HG03460 (cell line): ENCODE data around the gene SPACA5B.
"Not testable (repeated sequence)": the region's sequence is repeated elsewhere in the genome, so short reads cannot be mapped to it uniquely, and the experiment has no call there.

Source experiments
- ATAC-seq: cut with Tn5 transposase; IDR thresholded peaks from one replicate; pipeline ENCODE4 v1.9.1; 2021; ENCODE audit not compliant: unreplicated experiment

SPACA5B gene

DNA sequence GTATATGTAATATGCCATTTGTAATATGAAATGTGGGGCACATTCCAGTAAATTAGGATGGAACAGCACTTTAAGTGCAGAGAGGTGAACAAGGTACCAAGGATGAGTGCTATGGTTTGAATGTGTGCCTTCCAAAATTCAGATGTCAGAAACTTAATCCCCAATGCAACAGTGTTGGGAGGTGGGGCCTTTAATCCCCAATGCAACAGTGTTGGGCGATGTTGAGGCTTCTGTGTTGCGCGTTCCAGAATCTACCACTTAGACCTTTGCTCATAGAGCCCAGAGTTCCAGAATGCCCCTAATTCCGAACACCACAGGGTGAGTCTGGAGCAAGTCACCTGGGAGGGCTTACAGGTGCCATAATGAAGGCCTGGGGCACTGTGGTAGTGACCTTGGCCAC, at the start of gene SPACA5B:
SPACA5B (plus strand) TSS at position 301 of the 400 bp plus-strand sequence; CDS start at position 363, 62 bp downstream.
- not testable (repeated sequence) for ATAC-seq

DNA sequence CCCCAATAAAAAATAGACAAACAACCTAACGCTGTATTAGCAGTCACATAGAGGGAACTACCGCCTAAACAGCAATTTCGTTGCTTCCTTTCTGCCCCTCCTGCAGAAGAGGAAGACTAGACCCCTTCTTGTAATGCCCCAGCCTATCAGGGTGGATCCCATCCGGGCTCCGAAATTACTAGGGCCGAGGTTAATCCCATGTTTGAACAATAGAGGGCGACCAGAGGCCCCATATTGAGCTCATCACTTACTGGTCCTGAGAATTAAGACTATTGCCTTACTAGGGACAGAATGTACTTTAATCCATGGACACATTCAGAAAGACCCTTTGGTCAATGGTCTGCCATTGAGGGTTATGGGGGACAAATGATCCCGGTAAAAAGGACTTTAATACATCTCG, 47.2 kb upstream of the SPACA5B start:
- no peak for ATAC-seq

DNA sequence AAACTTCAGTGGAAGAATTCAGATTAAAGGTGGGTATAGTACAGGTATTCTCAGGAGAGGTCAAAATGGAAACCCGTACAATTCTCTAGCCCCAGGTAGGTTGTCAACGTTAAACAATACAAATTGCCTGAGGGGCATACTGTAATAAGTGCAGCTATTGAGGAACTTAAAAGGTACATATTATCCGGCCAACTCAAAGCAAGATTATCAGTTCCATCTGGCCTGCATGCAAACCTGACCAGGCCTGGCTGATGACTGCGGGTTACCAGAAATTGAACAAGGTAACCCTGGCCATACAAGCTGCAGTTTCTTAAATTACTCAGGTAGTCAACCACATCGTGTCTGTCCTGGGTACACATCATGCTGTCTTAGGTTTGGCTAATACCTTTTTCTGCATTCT, 46.7 kb upstream of the SPACA5B start:
- no peak for ATAC-seq

DNA sequence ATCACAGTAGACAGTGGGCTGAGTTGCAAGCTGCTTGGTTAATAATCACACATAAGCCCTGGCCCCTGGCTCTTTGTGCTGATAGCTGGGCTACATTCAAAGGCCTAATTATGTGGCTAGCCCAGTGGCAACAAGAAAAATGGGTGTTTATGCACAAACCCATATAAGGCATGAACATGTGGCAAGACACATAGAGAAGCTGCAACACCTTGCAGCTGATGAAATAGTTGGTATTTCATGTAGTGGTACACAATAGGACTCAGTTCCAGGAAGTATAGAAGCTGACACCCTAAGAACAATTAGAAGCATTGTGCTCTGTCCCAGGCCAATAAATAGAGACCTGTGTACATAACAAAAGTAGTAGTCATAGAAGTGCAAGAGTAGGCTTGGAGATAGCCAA, 44.3 kb upstream of the SPACA5B start:
- ATAC-seq = no peak

DNA sequence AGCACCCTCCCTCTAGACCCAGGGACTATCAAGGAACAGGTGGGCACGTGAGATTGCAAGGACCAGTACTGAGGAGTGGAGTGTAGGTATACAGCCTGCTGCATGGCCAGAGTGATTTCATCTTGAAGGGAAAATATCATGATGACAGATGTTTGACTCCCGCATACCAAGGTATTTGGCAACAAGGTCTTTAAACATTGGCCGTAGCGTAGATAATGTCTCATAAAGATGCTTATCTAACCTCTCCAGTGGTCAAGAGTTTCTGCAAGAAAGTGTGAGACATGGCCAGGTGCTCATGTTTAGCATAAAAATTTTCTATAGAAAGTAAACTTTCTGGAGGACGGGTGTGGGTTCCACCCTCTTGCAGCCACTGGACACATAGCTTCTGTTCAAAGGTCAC, 40.3 kb upstream of the SPACA5B start:
- ATAC-seq = no peak

DNA sequence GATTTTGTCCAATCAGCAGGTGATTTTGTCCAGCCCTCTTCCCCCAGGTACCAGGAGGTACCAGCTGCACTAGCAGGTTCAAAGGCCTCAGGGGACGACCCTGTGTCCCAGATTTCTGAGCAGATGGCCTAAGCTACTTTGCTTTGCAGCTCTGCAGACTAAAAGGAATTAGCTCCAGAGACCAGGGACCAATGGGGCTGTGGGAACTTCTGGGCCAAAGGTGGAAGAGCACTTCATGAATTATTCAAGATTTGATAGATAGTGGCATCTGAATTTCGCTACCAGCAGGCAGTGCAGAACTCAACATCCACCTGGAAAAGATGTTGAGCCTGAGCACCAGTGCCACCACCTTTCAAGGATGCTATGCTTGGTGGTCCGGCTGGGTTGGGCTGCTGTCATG, 37.9 kb upstream of the SPACA5B start:
- not testable (repeated sequence) for ATAC-seq

DNA sequence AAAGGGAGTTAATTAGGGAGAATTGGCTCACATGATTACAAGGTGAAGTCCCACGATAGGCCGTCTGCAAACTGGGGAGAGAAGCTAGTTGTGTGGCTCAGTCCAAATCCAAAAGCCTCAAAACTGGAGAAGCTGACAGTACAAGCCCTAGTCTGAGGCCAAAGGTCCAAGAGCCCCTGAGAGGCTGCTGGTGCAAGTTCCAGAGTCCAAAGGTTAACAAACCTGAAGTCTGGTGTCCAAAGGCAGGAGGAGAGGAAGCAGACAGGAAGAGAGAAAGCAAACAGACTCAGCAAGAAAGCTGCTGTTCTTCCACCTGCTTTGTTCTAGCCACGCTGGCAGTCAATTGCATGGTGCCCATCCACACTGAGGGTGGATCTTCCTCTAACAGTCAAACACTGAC, 29.0 kb upstream of the SPACA5B start:
- ATAC-seq = no peak

DNA sequence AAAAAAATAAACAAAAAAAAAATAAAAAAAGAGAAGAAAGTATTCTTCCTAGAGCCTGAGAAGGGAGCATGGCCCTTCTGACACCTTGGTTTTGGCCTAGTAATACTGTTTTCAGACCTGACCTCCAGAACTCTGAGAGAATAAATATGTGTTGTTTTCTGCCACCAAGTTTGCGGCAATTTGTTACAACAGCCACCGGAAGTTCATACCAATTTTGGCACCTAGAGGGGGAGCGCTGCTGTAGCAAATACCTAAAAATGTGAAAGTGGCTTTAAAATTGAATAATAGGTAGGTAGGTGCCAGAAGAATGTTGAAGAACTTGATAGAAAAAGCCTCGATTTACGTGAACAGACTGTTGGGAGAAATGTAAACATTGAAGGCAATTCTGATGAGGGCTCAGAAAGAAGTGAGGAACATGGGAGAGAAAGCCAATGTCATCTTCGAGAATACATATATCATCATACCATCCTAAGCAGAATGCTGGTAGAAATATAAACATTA, 27.5 kb upstream of the SPACA5B start:
- no peak for ATAC-seq

DNA sequence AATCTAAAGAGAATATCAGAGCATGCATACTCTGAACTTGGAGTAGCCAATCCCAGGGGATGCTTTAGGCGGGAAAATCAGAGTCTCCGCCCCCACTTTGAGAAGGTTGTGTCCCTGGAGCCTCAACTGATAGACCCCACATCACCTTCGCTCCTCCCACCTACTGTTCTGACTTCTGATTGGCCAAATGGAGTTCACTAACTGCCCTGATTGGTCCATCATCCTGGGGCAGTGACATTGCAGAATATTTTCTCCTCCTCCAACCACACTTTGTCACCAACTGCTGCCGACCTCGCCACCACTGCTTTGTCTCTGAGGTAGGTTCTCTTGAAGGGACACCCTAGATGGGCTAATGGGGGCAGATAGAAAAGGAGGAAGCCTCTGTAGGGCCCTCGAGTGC, 22.7 kb upstream of the SPACA5B start:
- no peak for ATAC-seq

DNA sequence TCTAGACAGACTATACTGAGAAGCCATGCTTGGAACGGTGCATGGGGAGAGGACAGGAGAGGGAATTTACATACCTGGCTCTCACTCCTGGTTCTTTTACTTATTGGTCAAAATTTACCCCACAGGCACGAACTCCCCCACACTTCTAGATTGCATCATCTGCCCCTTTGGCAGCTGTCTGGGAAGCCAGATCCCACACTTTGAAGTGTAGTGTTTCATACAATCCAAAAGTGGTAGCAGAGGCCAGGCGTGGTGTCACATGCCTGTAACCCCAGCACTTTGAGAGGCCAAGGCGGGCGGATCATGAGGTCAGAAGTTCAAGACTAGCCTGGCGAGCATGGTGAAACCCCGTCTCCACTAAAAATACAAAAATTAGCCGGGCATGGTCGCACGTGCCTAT, 5.1 kb upstream of the SPACA5B start:
- ATAC-seq = not testable (repeated sequence)

DNA sequence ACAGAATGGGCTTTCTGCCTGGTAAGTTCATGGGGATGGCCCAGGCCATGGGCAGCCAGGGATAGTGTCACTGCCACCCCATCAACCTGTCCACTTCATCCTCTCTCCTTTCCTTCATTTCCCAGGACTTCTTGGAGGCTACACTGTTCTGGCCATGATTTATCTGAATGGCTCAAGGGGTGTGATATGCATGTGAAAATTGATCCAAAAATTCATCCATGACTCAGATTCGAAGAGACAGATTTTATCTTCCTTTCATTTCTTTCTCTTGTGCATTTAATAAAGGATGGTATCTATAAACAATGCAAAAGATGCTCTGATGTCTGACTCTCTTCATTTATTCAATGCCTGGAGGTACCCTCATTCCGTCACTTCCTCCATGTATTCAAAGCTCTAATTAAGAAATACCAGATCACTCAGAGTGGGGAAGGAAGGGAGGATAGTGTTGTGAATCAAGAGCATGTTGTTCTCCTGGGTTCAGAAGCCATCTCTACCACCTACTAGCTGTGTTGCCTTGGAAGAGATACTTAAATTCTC, 1.9 kb downstream of the SPACA5B start:
- ATAC-seq = not testable (repeated sequence)

DNA sequence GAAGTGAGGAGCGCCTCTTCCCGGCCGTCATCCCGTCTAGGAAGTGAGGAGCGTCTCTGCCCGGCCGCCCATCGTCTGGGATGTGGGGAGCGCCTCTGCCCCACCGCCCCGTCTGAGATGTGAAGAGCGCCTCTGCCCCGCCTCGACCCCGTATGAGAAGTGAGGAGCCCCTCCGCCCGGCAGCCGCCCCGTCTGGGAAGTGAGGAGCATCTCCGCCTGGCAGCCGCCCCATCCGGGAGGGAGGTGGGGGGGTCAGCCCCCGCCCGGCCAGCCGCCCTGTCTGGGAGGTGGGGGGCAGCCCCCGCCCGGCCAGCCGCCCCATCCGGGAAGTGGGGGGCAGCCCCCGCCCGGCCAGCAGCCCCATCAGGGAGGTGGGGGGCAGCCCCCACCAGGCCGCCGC, 8.7 kb downstream of the SPACA5B start:
- not testable (repeated sequence) for ATAC-seq

DNA sequence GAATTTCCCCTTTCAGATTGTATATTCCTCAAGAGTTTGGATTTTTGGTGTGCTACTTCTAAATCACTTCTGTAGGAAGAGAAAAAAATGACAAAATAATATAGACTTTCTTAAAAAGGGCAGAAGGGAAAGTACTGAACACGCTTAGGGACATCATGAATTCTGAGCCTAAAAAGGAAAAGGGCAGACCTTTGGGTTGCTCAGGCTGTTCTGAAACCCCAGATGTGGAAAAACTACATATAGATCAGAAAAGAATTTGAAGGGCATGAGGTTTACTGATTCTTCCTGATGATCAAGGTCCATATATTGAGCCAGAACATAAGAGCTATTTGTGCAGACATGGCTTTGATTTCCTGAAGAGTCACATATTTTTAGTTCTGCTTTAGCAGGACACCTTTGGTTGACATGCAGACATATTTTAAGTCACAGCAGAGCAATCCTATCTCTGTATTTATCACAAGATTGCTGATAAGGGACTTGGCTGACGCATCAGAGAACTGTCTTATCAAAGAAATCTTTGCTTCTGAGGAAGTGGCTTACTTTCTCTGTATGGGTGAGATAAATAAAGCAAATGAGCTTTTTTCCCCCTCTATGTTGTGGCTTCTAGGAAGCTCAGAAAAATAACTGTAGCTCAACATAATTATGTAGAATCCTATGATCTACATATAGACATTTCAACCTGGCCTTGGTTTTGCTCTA, 11.5 kb downstream of the SPACA5B start:
- not testable (repeated sequence) for ATAC-seq

DNA sequence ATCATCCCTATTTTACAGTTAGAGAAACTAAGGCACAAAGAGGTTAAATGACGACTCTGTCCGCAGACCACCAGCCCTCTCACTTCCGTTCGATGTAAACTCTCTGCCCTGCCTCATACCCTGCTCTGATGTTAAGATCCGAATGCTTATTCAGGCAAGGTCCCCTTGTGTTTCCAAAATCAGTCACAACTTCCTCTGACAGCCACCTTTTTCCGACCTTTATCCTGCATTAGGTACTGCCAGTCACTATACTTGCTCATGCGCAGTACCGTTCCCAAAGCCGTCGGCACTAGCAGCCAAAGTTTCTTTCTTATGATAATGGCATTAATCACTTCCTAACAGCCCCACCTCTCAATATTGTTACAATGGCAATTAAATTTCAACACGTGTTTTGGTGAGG, 12.3 kb downstream of the SPACA5B start:
- not testable (repeated sequence) for ATAC-seq

DNA sequence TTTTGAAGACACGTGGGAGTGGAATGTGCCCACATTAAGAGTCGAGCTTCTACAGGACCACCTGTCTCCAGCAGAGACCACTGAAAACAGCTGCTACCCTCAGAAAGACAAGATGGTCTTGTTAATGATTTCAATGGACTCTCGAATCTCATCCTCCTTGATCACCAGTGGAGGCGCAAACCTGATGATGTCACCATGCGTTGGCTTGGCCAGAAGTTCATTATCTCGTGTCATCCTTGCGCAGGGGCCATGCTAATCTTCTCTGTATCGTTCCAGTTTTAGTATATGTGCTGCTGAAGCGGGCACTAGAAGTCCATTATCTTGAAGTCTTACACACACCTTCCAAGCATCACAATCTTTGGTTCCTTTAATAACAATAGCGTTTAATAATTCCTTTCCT, 23.3 kb downstream of the SPACA5B start:
- no peak for ATAC-seq

DNA sequence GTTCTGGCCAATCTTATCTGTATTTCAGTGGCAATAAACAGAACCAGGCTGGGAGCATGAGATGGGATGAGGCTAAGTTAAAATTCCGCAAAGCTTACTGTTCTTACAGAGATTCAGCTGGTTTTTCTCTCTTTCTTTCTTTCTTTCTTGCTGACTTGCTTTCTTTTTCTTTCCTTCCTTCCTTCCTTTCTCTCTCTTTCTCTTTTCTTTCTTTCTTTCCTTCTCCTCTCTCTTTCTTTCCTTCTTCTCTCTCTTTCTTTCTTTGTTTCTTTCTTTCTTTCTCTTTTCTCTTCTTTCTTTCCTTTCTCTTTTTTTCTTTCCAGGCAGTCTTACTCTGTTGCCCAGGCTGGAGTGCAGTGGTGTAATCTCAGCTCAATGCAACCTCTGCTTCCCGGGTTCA, 24.4 kb downstream of the SPACA5B start:
- no peak for ATAC-seq

DNA sequence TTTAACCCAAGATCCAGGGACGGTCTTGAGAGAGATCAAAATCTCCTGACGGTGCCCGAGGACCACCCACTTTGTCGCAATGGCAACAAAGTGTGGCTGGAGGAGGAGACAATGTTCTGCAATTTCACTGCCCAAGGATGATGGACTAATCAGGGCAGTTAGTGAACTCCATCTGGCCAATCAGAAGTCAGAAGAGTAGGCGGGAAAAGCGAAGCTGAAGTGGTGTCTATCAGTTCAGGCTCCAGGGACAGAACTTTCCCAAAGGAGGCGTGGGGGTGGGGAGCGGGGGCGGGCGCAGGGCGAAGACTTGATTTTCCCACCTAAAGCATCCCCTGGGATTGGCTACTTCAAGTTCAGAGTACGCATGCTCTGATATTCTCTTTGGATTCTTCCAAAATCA, 25.6 kb downstream of the SPACA5B start:
- ATAC-seq = no peak

DNA sequence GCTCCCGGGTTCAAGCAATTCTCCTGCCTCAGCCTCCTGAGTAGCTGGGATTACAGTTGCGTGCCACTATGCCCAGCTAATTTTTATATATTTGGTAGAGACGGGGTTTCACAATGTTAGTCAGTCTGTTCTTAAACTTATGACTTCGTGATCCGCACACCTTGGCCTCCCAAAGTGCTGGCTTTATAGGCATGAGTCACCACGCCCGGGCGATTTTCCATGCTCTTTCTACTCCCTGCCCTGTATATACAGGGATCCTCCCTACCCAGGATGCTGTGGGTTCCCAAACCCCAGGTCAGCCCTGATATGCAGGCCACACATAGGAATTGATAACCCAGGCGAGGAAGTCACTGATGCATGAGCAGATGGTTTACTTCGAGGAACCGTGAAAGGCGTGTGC, 34.8 kb downstream of the SPACA5B start:
- no peak for ATAC-seq

DNA sequence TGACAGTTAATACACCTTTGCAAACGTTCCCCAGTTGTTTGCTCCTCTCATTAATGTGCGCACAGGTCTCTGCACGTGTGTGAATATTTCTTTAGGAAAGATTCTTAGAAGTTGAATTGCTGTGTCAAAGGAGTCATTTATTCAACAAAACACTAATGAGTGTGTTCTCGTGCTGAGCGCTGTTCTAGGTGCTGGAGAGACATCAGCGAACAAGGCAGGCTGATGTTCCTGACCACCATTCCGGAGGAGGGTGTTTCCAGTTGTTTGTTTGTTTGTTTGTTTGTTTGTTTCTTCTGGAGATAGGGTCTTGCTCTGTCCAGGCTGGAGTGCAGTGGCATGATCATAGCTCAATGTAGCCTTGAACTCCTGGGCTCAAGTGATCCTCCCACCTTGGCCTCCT, 35.9 kb downstream of the SPACA5B start:
- ATAC-seq = not testable (repeated sequence)

DNA sequence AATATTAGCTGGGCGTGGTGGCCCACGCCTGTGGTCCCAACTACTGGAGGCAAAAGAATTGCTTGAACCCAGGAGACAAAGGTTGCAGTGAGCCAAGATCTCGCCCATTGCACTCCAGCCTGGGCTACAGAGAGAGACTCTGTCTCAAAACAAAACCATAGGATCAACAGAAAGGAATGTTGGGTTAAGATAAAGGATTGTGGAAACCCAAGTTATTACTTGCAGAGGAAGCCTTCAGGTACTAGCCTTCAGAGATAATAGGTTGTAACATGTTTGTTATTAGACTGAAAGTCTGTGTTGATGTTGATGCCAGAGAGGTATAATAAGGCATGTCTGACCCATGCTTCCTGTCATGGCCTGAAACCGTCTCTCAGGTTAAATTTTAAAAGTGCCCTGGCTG, 49.3 kb downstream of the SPACA5B start:
- ATAC-seq = no peak

DNA sequence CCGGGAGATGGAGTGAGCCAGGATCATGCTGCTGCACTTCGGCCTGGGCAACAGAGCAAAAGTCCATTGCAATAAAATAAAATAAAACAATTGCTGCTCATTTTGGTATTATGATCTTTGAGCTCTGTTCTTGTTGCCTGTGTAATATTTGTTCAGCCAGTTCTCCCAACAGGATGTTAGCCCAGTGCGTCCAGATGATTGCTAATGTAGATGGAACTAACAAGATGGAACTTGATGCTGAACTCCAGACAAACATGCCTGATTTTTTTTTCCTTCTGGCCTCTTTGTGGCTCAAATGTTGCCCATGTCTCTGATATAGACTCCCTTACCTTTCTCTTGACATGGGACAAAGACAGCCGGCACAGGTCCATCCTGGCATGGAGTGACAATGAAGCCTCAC, 50.4 kb downstream of the SPACA5B start:
- no peak for ATAC-seq

DNA sequence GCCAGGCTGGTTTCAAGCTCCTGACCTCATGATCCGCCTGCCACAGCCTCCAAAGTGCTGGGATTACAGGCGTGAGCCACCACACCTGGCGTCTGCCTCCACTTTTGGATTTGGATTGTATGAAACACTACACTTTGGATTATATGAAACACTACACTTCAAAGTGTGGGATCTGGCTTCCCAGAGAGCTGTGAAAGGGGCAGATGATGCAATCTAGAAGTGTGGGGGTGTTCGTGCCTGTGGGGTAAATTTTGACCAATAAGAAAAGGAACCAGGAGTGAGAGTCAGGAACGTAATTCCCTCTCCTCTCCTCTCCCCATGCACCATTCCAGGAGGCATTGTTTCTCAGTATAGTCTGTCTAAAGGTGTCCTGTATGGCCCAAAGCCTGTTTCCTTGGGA, 51.5 kb downstream of the SPACA5B start:
- ATAC-seq = not testable (repeated sequence)
